ENCODE data around the gene ZC3H7A.

ZC3H7A gene

DNA sequence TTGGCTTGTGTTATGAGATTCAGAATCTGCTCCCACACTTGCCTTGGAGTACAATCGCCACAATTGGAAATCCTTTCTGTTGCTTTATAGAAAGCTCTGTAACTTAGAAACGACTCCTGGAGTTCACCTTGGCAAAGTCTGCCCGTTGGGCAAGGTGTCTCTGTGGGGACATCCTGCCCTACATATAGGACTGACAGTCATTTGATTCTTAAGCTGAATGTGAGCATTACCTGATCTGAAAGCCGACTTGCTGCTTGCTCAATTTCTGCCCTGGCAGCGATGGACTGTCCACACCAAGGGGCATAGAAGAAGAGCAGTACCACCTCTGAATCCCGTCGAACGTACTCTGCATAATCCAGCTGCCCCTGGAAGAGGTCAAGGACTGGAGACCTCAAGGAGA is 61.3 kb downstream of the ZC3H7A start:
- no peak for DNase-seq (ENCODE audit: low spot score)

DNA sequence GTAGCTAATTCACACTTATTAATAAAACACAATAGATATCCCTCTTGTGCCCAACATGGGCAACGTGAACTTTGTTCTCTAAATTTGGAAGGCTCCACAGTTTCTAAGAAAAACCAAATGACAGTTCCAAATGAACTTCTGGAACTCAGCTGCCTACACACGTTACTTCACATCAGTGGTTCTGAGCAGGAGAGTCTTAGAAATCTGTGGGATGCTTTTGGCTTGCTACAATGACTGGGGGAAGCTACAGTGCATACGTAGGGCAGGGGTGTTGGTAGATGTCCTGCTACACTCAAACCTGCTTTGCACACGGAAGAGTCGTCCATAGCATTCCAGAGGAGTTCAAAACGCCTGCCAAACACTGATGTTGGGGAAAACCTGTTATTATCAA is 62.4 kb downstream of the ZC3H7A start:
- DNase-seq (ENCODE audit: low spot score): no peak

DNA sequence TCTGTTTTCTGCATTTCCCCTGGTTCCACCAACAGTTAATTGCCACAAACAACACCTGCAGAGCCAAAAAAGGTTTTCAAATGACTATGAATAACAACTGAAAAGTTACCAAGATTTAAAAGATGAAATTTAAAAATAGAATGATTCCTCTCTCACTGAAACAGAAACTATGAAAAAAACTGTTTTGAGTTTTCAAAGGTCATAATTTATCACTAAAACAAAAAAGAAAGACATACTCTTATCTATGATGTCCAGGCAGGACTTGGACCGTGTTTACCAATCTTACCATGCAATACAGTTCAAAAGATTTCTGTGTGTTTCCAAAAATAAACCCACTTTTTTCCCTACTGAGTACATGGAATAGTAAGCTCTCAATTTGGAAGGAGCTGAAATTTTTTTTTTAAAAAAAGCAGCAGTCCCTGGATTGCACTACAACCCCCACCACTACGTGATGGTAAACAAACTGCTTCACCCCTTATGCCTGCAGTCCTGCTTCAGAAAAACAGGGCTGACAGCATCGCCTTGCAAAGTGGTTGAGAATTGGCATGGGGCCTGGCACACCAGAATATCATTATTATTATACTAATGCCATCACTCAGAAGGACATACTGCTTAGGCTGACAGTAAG is 62.9 kb downstream of the ZC3H7A start:
- DNase-seq (ENCODE audit: low spot score): no peak

DNA sequence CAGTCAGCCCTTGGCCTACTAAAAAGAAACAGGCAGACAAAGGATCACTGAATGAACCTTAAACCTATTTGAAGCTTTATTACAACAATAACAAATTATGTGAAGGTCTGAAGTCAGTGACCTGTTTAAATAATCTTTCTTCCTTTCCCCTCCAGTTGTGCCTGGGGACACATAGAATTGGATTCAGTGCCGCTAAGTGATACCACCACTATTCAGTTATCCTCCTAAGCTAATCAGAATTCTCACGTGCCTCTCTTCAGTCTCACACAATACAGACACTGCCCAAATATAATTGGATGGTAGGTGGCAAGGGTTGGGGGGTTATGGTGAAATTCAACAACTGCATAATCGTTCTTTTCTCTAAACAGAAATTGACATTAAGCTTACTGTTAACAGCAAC is 65.8 kb downstream of the ZC3H7A start:
- no peak for DNase-seq (ENCODE audit: low spot score)

DNA sequence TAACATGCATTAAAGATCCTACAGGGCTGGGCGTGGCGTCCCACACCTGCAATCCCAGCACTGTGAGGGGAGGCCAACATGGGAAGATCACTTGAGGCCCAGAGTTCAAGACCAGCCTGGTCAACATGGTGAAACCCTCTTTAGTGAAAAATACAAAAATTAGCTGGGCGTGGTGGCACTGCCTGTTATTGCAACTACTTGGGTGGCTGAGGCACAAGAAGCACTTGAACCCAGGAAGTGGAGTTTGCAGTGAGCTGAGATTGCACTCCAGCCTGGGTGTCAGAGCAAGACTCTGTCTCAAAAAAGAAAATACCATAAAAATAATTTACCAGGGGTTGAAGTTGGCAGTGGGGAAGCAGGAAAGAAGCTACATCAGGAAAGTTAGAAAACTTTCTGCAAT is 67.3 kb downstream of the ZC3H7A start:
- DNase-seq (ENCODE audit: low spot score): no peak

DNA sequence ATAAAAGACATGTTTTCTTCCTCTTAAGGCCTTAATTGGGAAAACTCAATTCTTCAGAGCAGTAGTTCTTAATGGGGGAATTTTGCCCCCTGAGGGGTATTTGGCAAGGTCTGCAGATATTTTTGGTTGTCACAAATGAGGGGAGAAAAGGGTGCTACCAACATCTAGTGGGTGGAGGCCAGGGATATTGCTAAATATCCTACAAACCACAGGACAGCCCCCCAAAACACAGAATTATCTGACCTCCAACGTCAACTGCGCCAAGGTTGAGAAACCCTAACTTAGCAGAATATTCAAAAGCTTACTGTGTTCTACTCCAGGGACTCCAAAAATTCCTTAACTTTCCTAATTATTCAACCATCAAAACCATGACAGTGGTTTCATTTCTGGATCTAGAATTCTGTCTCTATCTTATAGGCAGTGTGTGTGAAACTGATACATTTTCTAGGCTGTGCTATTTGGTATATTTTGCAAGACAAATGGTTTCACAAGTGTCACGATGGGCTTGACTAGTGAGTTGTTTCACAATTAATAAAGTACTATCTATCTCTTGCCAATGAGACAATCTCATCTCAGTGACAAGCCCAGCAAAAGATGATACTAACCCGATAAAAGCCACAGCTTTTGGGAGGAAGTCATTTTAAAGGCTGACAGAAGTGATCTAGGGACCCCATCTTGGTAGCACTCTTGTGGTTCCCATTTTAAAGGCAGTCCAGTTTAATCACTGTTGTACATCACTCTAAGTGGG is 69.1 kb downstream of the ZC3H7A start:
- no peak for DNase-seq (ENCODE audit: low spot score)

DNA sequence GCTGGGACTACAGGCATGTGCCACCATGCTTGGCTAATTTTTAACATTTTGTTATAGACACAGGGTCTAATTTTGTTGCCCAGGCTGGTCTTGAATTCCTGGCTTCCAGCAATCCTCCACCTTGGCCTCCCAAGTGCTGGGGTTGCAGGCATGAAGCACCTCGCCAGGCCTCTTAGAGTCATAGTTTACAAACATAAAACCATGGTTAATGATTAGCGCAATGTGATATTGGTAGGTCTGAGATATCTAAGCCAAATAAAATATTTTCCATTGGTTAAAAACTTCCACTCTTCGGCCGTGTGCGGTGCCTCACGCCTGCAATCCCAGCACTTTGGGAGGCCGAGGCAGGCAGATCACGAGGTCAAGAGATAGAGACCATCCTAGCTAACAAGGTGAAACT is 71.0 kb downstream of the ZC3H7A start:
- no peak for DNase-seq (ENCODE audit: low spot score)

DNA sequence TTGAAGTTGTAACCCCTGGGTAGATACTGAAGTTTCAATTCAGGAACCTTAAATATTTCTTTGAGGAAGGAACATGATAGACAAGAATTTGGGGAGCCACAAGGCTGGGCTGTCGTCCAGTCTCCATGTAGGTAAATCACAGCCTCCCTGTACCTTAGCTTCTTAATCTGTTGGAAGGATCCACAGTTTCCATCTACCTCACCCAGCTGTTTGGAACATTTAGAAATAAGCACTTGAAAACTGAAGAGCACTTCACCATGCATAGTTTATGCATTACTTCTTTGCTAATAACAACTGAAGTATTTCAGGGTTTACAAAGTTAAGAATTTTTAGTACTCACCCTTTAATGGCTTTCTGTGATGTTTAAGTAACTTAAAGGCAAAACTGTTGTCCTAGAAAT is 71.6 kb downstream of the ZC3H7A start:
- no peak for DNase-seq (ENCODE audit: low spot score)

DNA sequence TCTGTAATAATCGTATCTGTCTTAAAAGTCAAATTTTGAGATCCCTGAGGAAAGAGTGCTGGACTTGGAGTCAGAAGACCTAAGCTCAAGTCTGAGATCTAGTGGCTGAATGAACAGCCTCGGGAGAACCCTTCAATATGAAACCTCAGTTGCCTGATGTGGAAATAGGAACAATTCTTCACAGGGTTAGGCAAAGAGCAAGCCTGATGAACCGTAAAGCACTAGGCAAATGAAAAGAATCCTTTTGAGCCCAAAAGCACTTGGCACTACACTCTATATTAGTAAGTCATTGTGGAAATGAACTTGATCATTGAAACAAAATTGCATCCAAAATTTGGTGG is 74.6 kb downstream of the ZC3H7A start:
- DNase-seq (ENCODE audit: low spot score): no peak

DNA sequence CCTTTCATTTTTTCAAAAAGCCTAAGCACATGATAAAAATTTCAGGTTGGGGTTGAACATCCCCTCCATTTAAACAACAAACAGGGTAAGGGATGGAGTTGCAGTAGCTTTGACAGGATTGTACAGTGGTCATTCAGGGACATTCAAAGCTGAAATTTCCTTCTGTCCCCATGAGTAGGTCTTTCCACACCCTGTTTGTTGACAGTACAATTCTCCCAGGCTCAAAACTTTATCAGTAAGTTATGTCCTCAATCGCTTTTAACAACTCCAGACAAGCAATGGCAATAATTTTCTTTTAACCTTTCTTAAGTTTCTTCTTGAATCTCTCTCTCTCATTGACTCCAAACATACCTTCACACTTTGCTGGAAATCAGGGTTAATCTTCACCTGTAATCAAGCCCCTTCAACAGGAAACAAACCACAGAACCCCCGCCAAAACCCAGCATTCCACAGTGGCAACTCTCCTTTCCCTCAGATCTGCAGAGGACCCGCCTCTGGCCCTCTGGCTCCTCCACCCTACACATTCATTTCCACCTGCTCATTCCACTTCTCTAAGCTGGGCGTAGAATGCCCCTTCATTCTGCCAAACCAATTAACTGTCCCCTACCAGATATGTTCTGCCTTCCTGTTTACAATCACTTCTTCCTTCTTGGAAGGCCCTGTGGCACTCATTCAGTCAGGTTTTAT is 75.1 kb downstream of the ZC3H7A start:
- DNase-seq (ENCODE audit: low spot score): no peak

DNA sequence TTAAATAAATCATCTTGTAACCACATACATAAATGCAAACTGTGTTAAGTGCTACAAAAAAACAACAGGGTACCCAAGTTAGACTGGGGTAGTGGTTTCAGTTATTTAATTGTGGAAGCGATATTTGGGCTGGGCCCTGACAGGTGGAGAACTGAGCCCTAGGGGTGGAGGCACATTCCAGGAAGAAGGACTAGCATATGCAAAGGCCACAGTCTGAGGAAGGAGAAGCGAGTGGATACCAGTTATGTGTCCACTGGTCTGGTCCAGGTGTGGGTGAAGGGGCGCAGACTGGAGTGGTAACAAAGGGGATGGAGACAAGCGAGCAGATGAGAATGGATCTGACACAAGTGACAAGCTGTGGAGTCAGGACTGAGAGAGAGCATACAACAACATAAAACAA is 77.3 kb downstream of the ZC3H7A start:
- no peak for DNase-seq (ENCODE audit: low spot score)

DNA sequence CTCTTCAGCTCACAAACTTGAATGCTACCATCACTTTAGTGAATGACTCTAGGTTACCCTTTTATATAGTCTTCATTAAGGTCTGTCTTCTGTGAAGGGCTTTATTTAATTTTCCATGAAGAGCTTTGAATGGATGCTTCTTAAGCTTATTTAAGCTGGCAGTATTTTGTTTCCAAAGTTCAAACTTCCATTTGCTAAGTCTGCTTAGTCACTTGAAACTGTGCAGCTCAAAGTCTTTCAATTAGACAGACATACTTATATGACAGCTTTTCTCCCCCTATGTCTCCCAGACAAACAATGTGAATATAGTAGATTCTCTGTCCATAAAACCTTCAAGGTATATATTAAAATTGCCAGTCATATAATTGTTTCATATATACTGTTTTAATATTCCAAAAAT is 77.9 kb downstream of the ZC3H7A start:
- DNase-seq (ENCODE audit: low spot score): no peak

DNA sequence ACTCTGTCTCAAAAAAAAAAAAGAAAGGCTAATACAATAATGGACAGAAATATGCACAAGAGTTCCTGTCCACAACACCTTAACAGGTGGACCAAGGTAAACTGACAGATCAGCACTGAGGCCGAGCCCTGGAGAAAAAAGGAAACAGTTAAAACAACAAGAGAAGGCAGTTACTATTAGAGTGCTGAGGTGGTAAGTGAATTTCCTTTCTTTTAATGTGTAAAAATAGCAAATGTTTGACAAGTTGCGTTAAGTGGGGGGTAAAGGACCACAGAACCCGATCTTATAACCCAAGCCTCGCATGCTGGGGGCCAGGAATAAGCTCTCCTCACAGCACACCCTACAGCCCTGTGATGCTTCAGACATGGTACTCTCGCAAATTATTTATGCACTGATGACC is 79.2 kb downstream of the ZC3H7A start:
- DNase-seq (ENCODE audit: low spot score): no peak

DNA sequence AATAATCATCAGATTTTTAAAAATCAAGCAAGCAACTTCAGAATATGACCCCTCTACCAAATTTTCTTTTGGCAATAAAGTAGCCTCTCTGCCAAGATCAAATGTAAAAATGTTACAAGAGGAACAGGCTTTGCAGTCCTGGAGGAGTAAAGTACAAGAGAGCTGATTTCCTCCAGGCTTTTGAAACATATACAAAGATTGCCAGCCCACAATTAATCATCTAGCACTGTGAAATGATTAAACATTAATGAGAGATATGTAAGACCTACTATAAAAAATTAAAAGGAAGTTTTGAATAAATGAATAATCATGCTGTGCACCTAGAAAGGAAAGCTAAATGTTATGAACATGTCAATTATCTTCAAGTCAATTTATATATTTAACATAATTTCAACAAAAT is 80.7 kb downstream of the ZC3H7A start:
- no peak for DNase-seq (ENCODE audit: low spot score)

DNA sequence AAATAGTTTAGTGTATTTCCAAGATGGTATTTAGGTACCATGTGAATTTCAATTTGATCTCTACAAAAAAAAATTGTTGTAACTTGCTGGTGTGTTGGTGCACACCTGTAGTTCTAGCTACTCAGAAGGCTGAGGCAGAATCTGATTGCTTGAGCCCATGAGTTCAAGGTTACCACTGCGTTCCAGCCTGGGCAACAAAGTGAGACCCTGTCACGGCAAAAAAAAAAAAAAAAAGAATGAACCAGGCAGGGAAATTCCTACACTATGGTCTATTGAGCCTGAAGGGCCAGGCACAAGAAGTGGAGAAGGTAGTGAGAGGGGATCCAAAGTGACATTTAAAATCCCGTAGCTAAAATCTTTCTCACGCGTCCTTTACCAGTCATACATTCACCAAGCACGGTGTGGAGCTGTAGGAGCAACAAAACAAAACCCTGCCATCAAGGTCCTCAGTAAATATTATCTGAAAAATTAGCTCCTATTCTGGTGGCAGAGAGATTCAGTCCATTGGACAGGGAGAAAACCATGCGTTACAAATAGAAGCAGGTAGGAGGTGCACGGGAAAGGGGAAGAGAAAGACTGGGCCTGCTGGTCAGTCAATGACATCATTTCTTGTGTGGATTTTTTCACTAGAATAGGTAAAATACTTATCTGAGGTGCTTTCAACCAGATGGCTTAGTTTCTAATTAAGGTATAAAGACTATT is 81.7 kb downstream of the ZC3H7A start:
- no peak for DNase-seq (ENCODE audit: low spot score)

DNA sequence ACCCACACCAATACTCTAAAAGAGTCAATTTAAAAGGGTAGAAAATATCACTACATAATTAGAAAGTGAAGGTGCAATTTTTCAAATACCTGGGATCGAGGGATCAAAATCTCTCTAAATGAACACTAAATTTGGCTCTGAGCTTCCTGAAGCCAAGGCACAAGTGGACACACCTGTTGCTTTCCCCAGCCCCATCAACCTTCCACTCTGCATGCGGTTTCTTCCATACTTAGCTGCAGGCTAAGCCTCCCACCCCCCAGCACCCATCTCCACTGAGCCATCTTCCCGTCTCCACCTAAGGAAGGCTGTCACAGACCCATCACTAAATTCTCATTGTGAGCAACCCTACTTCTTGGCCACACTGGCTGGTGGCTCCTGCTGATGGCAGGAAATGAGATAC is 84.9 kb downstream of the ZC3H7A start:
- no peak for DNase-seq (ENCODE audit: low spot score)

DNA sequence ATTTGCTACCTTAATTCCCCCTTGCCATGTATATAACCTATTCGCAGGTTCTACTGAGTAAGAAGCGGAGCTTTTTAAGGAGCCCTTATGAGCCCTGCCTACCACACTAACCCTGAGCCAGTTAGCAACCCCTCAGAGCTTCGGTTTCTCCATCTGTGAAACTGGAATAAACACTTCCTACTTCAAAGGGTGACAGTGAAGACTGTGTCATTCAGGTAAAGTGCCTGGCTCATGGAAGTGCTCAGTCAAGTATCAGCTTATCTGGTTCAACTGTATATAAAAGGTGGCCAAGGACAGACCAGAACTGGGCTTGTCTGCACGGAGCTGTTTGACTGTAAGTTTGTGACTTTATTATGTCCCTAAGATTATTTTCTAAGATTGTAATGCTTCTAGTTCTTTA is 85.4 kb downstream of the ZC3H7A start:
- DNase-seq (ENCODE audit: low spot score): no peak

DNA sequence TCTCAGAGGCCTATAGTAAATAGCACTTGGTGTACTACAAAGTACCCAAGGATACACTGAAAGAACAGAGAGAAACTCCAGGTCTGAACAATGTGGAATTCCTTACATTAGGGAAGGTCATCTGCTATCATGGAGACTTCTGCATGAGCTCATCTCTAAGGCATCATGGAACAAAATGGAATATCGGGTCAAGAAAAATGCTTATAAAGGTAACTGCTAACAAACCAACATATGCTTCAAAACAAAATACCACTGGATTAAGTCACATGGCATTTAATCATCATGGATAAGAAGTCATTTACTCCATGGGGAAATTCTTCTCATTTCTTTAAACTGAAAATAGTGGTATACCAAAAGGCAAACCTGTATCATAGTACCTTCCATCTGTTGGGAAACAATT is 88.6 kb downstream of the ZC3H7A start:
- no peak for DNase-seq (ENCODE audit: low spot score)

DNA sequence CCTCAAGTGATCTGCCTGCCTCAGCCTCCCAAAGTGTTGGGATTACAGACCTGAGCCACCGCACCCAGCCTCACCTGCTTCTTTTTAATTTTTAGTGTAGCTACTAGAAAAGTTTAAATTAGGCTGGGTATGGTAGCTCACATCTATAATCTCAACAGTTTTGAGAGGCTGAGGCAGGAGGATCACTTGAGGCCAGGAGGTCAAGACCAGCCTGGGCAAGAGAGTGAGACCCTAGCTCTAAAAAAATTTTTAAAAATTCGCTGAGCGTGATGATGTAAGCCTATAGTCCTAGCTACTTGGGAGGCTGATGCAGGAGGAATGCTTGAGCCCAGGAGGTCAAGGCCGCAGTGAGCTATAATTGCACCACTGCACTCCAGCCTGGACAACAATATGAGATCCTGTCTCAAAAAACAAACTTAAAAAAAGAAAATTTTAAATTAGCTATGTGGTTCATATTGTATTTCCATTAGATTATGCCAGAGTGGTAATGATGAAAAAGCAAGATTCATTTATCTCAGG is 89.3 kb downstream of the ZC3H7A start:
- DNase-seq (ENCODE audit: low spot score): no peak

DNA sequence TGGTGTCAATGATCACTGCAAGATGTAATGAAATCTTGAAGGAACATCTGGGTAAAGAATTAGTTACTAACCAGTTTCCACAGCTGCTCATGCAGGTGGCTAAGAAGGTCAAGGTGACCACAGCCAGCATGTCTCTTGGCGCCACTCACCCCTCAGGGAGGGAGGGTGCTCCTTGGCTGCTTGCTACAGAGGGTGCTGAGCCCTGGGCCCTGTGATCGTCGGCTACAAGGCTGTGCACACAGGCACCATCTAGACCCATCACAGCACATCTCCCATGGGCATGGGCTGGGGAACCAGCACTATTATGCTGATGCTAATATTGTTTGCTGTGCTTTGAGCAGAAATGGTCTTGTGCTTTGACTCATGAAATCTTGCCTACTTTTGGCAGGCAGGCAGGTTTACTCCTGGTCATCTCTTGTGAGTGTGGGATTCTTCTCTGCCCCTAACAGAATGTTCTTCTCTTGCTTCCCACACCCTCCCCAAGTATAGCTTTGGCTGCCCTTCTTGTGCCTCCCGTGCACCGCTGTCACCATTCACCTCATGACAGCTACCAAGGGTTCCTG is 90.8 kb downstream of the ZC3H7A start:
- DNase-seq (ENCODE audit: low spot score): no peak

DNA sequence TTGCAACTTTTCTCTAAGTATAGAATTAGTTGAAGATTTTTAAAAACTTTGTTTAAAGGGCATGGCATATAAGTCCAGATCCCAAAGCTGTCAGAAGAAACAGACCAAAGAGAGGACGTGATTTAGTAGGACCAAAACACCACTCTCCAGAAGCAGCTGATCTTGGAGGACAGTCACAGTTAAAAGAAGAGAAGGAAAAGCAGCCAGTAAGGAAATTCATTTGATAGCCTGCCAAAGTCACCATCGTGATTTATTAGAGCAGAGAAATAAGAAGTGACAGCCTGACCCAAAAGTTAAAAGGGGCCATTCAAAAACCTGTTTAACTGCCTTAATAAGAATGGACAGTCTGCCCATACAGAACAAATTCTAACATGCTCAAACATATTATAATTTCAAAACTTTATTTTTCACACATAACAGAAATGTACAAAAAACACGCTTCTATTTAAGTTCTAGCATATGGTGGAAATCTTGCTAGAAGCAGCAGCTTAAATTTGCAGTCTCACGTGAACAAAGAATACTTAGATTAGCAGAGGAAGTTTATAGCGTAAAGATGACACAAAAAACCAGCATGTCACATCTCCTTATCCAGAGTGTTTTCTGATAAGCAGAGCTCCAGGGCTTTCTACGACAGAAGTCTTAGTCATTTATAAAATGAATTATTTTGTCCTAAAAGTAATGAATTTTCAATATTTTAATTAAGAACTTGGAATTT is 91.6 kb downstream of the ZC3H7A start:
- DNase-seq (ENCODE audit: low spot score): no peak

All from SW480 (cell line).